ENCODE measurements around the gene FIGLA.
"Not testable (repeated sequence)": the region's sequence is repeated elsewhere in the genome, so short reads cannot be mapped to it uniquely, and the experiment has no call there.

- not testable (repeated sequence) for TF ChIP-seq SUZ12 (IDR thresholded peaks at IDR 0.05; ENCODE audit: extremely low read depth, insufficient read depth, insufficient read length); ZNF274 (IDR thresholded peaks at IDR 0.05; ENCODE audit: low read depth, low read length)
Observed at GRCh38 chr2:70739492-70739891, 51.0 kb downstream of the FIGLA start.
